GM10266 (cell line): ENCODE results near the gene ARHGEF16.

ENCODE experiments used
- DNase-seq: peaks from one replicate; pipeline ENCODE4 v3.0.0; 2012; ENCODE audit errors: extremely low spot score
- TF ChIP-seq, protein P1 (sequence below): IDR thresholded peaks from 2 replicates; pipeline ENCODE4 v1.5.1; 2012; ENCODE audit warnings: mild to moderate bottlenecking, low read depth; ENCODE audit not compliant: control insufficient read depth, insufficient read depth; ENCODE audit errors: missing control alignments

The ARHGEF16 gene

DNA sequence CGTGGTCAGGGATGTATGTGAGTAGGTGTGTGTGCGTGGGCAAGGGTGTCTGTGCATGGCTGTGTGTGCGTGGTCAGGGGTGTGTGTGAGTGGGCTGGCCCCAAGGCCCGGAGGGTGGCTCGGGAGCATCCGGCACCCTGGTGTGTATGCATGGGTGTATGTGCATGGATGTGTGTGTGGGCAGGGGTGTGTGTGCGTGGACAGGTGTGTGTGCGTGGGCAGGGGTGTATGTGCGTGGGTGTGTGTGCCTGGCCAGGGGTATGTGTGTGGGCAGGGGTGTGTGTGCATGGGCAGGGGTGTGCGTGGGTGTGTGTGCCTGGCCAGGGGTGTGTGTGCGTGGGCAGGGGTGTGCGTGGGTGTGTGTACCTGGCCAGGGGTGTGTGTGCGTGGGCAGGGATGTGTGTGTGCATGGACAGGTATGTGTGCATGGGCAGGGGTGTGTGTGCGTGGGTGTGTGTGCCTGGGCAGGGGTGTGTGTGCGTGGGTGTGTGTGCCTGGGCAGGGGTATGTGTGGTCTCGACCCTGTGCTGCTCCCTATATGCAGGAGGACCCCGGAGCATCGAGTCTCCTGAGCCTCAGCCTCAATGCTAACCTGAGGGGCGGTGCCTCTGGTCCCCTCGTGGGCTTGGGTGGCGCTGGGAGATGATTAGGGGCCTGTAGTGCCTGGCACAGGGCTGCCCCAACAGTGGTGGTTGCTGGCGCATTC is 16.3 kb downstream of the ARHGEF16 start:
- DNase-seq = no peak
- TF ChIP-seq, protein P1, sequence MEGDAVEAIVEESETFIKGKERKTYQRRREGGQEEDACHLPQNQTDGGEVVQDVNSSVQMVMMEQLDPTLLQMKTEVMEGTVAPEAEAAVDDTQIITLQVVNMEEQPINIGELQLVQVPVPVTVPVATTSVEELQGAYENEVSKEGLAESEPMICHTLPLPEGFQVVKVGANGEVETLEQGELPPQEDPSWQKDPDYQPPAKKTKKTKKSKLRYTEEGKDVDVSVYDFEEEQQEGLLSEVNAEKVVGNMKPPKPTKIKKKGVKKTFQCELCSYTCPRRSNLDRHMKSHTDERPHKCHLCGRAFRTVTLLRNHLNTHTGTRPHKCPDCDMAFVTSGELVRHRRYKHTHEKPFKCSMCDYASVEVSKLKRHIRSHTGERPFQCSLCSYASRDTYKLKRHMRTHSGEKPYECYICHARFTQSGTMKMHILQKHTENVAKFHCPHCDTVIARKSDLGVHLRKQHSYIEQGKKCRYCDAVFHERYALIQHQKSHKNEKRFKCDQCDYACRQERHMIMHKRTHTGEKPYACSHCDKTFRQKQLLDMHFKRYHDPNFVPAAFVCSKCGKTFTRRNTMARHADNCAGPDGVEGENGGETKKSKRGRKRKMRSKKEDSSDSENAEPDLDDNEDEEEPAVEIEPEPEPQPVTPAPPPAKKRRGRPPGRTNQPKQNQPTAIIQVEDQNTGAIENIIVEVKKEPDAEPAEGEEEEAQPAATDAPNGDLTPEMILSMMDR = no peak

DNA sequence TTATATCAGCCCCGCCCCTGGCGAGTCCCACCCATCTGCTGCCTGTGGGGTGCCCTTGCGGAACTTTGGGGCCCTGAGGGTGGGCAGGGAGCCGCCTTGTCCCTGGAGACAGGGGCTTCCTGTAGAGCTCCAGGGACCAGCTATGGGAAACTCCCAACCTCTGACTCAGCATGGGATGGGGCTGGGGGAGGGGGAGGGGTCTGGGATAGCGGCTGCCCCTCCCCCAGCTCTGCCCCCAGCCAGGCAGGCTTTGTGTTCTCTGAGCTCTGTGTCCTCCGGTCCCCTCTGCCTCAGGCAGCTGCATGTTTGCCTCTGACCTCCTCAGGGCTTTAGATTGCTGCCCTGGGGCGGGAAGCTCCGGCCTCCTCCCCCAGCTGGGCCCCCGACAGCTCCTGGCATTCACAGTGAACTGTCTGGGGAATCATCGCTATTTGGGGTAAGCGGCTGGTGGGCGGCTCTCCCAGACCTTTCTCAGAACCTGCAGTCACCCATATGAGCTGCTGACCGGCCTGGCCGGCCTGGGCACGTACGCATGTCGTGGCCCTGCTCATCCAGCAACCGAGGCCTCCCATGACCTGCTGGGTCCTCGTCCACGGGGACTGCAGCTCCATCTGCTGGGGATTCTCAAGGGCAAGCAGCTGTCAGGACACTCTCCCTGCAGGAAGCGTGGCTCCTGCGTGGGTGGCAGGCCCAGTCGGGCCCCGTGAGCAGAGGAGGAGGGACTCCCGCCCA is 17.1 kb downstream of the ARHGEF16 start:
- no peak for DNase-seq
- TF ChIP-seq, protein P1 = no peak

DNA sequence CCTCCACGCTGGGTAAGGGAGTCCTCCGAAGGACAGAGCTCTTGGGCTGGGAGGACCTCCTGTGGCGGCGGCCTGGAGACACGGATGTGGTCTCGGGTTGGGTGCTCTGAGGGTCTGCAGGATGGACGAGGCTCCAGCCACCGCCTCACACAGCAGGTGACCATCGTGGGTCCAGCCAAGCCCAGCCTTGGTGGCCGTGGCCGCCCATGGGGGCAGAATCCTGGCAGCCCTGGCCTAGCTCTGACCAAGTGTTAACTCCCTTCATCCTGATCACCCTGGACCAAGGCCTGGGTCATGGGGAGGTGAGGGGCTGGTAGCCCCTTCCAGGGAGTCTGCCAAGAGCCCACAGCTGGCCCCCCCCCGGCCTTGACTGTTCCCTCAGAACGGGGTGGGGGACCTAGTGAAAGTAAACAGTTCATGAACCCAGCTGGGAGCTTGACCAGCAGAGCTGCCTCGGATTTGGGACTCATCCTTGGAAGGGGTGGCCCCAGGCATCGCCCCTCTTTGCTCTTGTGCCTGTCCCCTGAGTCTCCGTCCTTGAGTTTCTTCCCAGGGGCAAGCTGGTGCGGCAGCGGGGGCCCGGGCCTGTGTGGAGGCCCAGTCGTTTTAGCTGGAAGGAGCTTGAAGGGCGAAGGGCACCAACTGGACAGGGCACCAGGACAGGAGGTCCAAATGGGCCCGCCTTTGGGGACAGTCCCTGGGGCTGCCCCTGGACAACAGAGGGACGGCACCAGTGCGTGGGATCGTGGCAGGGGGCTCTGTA is 17.8 kb downstream of the ARHGEF16 start:
- no peak for DNase-seq
- TF ChIP-seq, protein P1 = no peak

DNA sequence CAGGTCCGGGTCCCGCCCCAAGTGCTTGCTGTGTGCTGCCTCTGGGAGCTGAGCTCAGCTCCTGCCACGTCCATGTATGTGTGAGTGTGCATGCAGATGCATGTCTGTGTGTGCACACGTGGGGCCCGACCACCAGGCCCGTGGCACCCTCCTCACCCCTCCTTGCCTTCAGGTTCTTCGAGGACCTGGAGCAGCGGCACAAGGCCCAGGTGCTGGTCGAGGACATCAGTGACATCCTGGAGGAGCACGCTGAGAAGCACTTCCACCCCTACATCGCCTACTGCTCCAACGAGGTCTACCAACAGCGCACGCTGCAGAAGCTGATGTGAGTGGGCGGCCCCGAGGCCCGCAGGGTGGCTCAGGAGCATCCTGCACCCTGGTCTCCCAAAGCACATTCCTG is 18.4 kb downstream of the ARHGEF16 start:
- DNase-seq = no peak
- TF ChIP-seq, protein P1 = no peak

DNA sequence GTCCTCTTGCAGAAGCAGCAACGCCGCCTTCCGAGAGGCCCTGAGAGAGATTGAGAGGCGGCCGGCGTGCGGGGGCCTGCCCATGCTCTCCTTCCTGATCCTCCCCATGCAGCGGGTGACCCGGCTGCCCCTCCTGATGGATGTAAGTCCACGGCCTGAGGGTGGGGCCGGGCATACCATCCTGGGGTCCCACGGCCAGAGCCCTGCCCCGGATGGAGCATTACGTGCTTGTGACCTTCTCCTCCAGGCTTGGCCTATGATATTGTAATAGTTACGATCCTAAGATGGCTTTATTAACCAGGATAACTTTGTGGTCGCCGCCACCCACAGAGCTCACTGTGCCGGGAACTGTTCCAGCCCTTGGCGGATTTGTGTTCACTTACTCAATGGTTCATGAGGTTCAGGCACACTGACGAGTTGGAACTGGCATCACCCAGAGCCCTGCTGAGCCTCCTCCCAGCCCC is 18.9 kb downstream of the ARHGEF16 start:
- TF ChIP-seq, protein P1 = no peak

DNA sequence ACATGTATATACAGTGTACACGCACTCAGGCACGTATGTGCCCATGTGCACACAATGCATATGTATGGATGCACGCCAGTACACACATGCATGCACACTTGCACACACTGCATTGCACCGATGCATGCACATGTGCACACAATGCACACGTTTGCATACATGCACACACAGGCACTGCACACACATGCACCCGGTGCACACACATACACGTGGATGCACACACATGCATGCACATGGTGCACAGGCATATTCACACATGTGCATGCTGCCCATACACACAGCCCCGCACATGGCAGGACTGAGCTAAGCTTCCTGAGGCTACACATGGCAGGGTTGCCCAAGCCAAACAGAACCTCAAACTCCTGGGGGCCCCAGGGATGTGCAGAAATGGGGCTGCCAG is 19.6 kb downstream of the ARHGEF16 start:
- TF ChIP-seq, protein P1 = no peak

More for the DNA sequence above, 18.9 kb downstream of the ARHGEF16 start:
- DNase-seq = no peak

More for the DNA sequence above, 19.6 kb downstream of the ARHGEF16 start:
- no peak for DNase-seq
